ENCODE measurements around the gene TCF7L2.
A peak's percentile ranks its signal among the peaks of the same experiment; 100 is the strongest.

The TCF7L2 gene

DNA sequence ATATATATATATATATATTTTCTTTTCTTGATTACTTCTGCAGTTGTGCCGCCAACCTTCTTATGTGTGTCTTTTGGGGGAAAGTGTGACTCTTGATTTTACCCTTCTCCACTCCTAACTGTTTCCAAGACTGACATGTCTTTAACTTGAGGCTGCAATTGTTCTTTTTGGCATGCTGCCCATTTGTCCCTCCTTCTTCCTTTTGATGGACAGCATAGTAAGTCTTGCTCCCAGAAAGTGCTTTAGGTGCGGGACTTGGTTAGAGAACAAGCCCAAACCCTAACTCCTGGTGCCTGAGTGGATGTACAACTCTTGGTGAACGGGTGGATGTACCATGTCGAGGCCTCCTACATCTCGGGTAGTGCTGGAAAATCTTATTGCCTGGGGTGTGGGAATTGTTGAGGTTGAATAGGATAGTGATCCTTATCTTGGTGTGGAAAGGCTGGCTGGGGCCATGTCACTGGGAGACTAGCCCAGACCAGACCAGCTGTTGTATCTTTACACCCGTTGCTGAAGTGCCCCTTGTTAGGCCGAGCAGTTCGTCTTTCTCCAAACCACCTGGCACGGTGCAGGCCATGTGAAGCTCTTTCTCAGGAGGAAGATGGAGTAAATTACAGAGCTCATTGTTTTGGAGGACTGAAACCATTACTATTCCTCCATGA is 16.3 kb downstream of the TCF7L2 start:
- no peak for DNase-seq

DNA sequence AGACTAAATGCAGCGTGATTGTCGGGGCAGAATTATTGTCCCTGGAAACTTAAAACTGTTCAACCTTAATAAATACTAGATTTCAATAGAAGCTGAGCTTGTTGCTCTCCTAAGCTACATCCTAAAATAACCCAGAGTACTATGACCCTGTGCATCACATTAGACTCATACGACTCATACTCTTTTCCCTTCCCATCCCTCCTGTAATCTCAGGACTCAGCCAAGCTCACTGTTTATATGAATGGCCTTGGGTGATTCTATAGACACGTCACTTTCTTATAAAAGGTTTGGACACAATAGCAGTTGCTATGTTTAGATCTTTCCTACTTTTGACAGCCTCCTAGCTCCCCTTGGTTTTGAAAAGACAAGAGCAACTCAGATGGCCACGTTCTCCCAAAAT is 17.2 kb downstream of the TCF7L2 start:
- DNase-seq = no peak

GRCh38 chr10:112969131-112969530 is 19.1 kb downstream of the TCF7L2 start:
- no peak for DNase-seq

DNA sequence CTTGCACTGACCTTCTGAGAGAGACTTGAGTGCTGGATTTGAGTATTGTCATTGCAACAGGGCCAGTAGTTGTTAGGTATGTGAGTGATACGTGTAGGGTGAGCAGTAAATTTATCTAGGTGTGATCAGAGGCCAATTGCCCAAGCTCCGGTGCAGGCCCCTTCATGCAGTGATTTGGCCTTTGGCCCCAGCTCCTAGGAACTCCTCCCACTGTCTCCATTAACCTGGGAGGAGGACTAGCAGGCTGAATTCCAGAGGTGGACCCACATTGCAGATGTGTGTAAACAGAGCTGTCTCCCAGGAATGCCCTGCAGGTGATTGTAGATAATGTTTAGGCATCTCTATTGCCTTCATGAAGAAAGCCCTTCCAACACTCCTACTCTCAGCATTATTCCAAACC is 19.5 kb downstream of the TCF7L2 start:
- no peak for DNase-seq

GRCh38 chr10:112970021-112970420 is 20.0 kb downstream of the TCF7L2 start:
- DNase-seq = no peak

- DNase-seq = no peak
These were observed 22.6 kb downstream of the TCF7L2 start for GRCh38 chr10:112972606-112973005.

GRCh38 chr10:112973046-112973445 is 23.0 kb downstream of the TCF7L2 start:
- DNase-seq = no peak

- no peak for DNase-seq
These were observed 23.8 kb downstream of the TCF7L2 start for GRCh38 chr10:112973805-112974204.

DNA sequence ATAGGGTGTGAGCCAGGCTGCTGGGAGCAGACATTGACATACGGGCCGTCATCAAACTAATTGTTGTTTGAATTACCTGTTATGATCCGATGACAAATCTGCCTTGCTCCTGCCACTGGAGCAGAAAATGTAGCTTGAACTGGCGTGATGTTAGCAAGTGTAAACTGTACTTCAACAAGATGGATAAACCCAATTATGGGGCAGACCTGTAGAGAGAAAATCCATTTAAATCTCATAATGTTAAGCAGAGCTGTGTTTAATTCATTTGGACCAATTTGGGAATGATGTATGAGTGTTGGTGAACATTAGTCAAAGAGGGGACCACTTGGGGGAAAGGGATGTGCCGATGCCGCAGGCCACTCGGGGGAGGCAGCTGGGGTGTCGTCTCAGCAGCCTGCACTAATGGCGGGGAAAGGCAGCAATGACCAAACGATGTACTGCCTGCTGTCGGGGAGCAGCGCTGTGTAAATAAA is 27.4 kb downstream of the TCF7L2 start:
- DNase-seq = no peak

DNA sequence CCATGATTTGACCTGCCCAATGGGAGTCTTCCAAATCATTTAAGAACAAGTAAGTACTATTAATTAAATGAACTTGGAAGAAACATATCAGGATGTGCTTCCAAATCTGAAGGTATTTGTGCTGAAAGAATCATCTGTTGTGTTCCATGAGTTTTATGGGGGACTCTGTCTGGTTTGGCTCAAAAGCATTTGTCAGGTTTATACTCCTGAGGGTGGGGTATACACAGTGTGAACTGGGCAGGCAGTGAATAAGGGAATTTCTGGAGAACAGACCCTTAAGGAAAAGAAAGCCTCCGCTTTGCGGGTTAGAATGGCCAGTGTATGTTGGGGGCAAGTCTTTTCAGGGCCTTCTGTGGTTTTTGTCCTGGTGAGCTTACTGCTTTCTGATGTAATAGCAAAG is 29.9 kb downstream of the TCF7L2 start:
- no peak for DNase-seq

DNA sequence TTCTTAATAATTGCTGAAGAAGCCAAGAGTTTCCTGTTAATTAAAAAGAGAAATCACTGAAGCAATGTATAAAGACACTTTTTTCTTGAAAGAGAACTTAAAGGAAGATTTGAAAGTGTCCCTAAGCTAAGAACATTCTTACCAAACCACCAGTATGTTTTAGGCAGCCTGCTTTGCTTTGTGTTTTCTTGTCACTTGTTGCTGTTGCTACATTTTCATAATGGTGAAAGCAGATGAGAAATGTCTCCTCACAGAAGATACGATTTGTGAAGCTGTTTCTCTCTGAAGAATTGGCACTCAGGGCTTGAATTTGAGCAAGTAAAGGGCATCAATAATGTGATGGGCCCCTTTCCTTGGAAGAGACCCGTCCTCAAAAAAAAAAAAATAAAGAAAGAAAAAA is 30.9 kb downstream of the TCF7L2 start:
- DNase-seq = no peak

DNA sequence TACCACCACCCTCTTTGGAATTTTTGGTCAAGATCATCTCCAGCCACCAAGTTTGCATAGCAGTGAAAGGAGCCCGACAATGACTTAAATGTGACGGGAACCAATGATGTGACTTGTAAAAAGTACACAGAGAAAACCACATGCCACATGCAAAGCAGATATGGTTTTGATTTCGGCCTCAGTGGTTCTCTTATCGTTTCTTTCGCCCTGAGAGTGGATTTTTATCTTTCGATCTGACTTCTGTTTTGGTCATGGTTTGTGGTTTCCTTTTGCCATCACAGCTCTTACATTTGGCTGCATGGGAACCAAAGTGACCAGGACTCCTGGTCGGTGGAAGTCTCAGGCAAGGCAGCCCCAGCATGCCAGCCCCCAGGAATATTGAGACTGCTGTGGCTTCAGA is 31.5 kb downstream of the TCF7L2 start:
- no peak for DNase-seq

GRCh38 chr10:112983444-112984056 is 33.5 kb downstream of the TCF7L2 start:
- no peak for DNase-seq

- no peak for DNase-seq
These were observed 34.7 kb downstream of the TCF7L2 start for GRCh38 chr10:112984756-112985155.

GRCh38 chr10:112985690-112986543 is 35.9 kb downstream of the TCF7L2 start:
- DNase-seq = no peak

GRCh38 chr10:112986544-112987190 is 36.6 kb downstream of the TCF7L2 start:
- DNase-seq = no peak

GRCh38 chr10:112988839-112989406 is 38.9 kb downstream of the TCF7L2 start:
- DNase-seq = no peak

- DNase-seq = no peak
These were observed 39.8 kb downstream of the TCF7L2 start for GRCh38 chr10:112989826-112990225.

DNA sequence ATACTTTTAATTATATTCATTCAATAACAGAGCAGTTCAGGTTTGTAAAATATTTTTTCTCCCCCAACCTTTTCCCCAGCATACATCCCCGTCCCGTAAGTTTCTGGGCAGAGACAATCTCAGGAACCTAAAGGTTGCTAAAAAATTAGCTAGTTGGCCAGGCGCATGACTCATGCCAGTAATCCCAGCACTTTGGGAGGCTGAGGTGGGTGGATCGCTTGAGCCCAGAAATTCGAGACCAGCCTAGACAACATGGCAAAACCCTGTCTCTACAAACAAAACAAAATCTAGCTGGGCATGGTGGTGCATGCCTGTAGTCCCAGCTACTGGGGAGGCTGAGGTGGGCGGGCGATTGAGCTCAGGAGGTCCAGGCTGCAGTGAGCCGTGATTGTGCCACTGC is 40.2 kb downstream of the TCF7L2 start:
- no peak for DNase-seq

GRCh38 chr10:112991888-112992491 is 41.9 kb downstream of the TCF7L2 start:
- DNase-seq = peak; percentile 47

DNA sequence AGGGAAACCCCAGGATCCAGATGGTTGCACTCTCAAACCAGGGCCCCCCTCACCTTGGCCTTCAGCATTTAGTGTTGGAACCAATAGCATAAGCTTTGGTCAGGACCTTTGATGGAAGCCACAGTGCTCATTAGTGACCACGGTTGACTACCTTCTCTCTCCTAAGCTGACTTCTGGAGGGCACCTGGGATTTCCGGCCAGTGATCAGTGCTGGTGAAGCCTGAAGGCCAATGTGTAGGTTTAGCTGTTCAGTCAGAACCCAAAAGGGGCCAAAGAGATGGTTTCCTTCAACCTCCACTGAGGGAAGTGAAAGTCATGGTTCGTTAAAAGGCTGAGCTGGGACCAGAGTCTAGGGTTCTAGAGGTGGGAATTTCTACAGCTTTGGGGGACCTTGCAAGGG is 46.4 kb downstream of the TCF7L2 start:
- DNase-seq = no peak

DNA sequence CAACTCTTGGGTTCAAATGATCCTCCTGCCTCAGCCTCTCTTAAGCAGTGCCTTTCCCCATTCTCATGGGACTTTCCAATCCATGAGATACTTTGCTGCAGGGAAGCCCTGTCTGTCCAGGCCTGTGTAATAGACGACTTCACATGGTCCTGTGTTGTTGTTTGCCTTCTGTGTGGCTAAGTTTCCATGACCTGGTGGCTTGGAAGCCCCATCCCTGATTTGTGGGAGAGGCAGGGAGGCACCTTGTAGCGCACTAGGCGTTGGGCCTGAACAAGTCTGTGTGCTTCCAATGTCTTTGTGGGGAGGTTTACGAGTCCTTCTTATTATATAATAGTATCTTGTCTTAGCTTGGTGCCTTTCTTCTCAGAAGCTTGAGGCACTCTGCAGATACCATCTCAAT is 49.1 kb downstream of the TCF7L2 start:
- DNase-seq = no peak

- no peak for DNase-seq
These were observed 50.4 kb downstream of the TCF7L2 start for GRCh38 chr10:113000442-113000841.

Measured in right hindlimb (tissue), 1 donor.